Nephron progenitor cell (in vitro differentiated cells): ENCODE results near the gene PARD3.

ENCODE experiments used
- DNase-seq: peaks from one replicate; pipeline ENCODE4 v3.0.0; 2021
- H3K27ac Mint-ChIP-seq: 2 replicates; pipeline ENCODE4 v1.8.0; 2021; ENCODE audit warnings: mild to moderate bottlenecking, moderate library complexity, mixed read lengths
- H3K27me3 Mint-ChIP-seq: 2 replicates; pipeline ENCODE4 v1.8.0; 2021; ENCODE audit warnings: mild to moderate bottlenecking, low read depth, mixed read lengths; ENCODE audit not compliant: poor library complexity
- H3K36me3 Mint-ChIP-seq: 2 replicates; pipeline ENCODE4 v1.8.0; 2021; ENCODE audit warnings: low read depth, mixed read lengths
- H3K4me1 Mint-ChIP-seq: 2 replicates; pipeline ENCODE4 v1.8.0; 2021; ENCODE audit warnings: mixed read lengths
- H3K4me3 Mint-ChIP-seq: 2 replicates; pipeline ENCODE4 v1.8.0; 2021; ENCODE audit warnings: mild to moderate bottlenecking, moderate library complexity, mixed read lengths
- H3K9me3 Mint-ChIP-seq: 2 replicates; pipeline ENCODE4 v1.8.0; 2021; ENCODE audit warnings: mild to moderate bottlenecking, moderate library complexity, mixed read lengths
- TF ChIP-seq, protein P1 (sequence below): fragments of 200-600 bp; sonication (generic); IDR thresholded peaks from 2 replicates; pipeline ENCODE4 v1.5.0; 2021; ENCODE audit warnings: antibody characterized with exemption

Gene PARD3

DNA sequence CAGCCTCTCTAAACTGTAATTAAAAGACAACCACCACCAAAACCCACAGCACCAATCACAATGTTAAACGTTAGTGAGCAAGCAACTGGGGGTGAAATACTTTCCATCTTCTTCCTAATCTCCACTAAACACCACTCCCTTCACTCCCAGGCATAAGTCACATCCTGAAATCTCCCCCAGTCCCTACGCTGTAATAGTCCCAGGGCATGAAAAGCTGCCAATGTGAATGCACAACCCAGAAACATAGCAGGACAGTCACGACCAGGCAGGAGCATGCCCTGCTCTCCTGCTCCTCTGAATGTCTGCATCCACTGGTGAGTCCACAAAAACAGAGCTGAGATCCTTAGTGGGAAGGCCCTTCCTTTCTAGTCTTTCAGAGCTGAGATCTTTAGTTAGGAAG, 288.9 kb downstream of the PARD3 start:
- peaks cover 16% of the 10 kb centered on the region for H3K36me3 Mint-ChIP-seq
- TF ChIP-seq, protein P1, sequence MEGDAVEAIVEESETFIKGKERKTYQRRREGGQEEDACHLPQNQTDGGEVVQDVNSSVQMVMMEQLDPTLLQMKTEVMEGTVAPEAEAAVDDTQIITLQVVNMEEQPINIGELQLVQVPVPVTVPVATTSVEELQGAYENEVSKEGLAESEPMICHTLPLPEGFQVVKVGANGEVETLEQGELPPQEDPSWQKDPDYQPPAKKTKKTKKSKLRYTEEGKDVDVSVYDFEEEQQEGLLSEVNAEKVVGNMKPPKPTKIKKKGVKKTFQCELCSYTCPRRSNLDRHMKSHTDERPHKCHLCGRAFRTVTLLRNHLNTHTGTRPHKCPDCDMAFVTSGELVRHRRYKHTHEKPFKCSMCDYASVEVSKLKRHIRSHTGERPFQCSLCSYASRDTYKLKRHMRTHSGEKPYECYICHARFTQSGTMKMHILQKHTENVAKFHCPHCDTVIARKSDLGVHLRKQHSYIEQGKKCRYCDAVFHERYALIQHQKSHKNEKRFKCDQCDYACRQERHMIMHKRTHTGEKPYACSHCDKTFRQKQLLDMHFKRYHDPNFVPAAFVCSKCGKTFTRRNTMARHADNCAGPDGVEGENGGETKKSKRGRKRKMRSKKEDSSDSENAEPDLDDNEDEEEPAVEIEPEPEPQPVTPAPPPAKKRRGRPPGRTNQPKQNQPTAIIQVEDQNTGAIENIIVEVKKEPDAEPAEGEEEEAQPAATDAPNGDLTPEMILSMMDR, result no peak
- H3K27ac Mint-ChIP-seq, result no peak overlapping the region
- no peak overlapping the region for H3K4me3 Mint-ChIP-seq
- DNase-seq, result no peak
- H3K27me3 Mint-ChIP-seq, result no peaks in the 10 kb centered on the region
- peaks cover 28% of the 10 kb centered on the region for H3K4me1 Mint-ChIP-seq
- H3K9me3 Mint-ChIP-seq, result peaks cover 3% of the 10 kb centered on the region

DNA sequence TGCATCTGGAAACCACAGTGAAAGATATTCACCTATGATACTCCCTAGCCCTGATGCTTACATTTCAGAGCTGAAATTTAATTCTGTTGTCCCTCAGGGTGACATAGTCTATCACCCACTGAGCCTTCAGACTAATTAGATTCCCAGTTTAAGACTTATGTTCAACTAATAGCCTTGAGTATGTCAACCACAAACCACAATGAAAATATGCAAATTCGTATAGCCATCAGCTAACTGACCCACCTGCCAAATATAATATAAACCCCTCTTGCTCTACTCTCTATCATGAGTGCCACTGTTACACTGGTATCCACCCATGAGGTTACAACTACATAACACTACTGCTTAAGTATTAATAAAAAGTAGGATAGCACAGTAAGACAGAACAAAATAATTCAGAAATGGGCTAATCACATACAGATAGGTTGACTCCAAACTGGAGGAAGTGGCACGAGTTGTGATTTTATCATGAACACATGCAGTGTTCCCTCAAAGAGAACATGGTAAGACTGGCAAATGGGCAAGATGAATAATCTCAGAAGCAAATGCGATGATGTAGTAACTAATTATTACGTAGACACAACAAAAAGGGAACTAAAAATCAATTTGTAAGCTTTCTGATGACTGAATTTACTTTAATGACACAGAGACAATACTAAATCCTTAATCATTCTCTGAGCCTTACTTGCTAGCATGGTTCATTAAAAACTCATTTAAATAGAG, 290.6 kb downstream of the PARD3 start:
- Mint-ChIP-seq H3K4me1 (peaks cover 28% of the 10 kb centered on the region), H3K27ac (no peak overlapping the region), H3K9me3 (no peaks in the 10 kb centered on the region), H3K36me3 (peaks cover 5% of the 10 kb centered on the region), H3K27me3 (no peaks in the 10 kb centered on the region), H3K4me3 (no peak overlapping the region)
- TF ChIP-seq, protein P1, result no peak
- no peak for DNase-seq

DNA sequence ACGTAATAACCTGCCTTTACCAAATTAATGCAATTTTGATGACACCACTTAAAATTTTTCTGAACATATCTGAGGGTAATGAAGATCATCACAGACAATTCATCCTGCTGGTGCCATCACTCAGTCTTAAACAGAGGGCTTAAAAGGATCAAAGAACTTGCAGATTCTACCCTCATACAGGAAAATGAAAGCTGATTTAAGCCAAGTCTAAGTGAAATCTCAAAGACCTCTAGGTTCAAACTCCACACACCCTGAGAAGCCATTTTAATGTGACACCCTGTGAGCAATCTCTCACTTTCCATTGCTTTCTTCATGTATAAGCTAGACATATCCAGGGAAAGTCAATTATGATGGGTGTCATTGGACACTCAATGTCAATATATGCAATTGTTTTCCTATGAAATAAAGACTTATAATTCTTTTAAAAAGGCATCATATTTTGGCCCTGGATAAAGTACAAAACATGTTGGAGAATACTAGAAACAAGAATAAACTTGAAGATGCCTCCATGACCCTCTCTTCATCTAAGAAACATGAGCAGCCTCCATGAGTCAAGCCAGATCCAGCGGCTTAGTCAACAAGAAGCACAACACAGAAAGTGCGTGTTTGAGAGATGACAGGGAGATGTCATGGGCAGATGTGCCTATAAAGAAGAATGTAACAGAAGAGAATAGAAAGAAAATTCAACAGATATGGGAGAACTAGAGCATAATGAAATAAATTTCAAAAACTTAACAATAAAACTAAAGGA, 291.9 kb downstream of the PARD3 start:
- Mint-ChIP-seq H3K9me3 (no peaks in the 10 kb centered on the region), H3K36me3 (peaks cover 10% of the 10 kb centered on the region), H3K4me3 (no peak overlapping the region), H3K27ac (no peak overlapping the region), H3K27me3 (peaks cover 3% of the 10 kb centered on the region), H3K4me1 (peaks cover 20% of the 10 kb centered on the region)
- no peak for DNase-seq
- TF ChIP-seq, protein P1, result no peak

DNA sequence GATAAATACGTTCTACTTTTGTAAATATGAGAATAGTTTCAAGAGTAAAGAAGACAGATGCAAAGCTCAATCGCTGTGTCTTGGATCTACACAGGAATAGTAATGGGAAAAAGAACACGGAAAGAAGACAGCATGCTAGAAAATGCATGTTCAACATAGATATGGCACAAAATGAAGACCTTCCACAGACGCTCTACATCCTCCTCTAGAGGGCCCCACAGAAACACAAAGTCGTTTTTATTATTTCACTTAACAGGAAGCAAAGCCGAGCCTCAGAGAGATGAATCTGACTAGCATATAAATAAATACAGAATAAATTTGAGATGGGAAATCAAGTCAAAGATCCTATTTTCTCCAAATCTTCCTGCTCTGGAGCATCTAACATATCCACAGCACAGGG, 292.6 kb downstream of the PARD3 start:
- TF ChIP-seq, protein P1, result peak; percentile 15
- H3K36me3 Mint-ChIP-seq, result peaks cover 13% of the 10 kb centered on the region
- H3K9me3 Mint-ChIP-seq, result no peaks in the 10 kb centered on the region
- H3K4me1 Mint-ChIP-seq, result peaks cover 13% of the 10 kb centered on the region
- DNase-seq, result no peak
- H3K27me3 Mint-ChIP-seq, result peaks cover 3% of the 10 kb centered on the region
- no peak overlapping the region for H3K4me3 Mint-ChIP-seq
- no peak overlapping the region for H3K27ac Mint-ChIP-seq

DNA sequence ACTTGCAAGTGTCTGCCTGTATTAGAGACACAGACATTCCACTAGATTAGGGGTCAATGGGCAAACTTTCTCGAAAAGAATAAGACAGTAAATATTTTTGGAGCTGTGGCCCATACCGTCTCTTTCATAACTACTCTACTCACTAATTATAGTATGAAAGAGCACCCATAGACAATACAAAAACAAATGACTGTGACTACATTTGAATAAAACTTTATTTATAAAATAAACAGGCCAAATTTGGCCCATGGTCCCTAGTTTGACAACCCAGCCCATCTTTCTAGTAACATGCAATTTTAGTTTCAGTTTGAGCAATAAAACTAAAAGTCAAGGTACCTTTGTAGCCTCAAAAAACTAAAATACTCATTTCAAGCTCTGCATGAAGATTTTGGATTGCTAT, 294.6 kb downstream of the PARD3 start:
- peaks cover 5% of the 10 kb centered on the region for H3K4me1 Mint-ChIP-seq
- TF ChIP-seq, protein P1, result no peak
- no peak overlapping the region for H3K27ac Mint-ChIP-seq
- no peaks in the 10 kb centered on the region for H3K9me3 Mint-ChIP-seq
- H3K4me3 Mint-ChIP-seq, result no peak overlapping the region
- H3K27me3 Mint-ChIP-seq, result peaks cover 3% of the 10 kb centered on the region
- peaks cover 19% of the 10 kb centered on the region for H3K36me3 Mint-ChIP-seq
- DNase-seq, result no peak
